BLaER1 treated with 17β-estradiol and CSF1 and Interleukin-3, amounts not matched to agents 10 nM and 100 nM (cell line): Measurements from ENCODE around the gene AHNAK2.
"Not testable (repeated sequence)": the region's sequence is repeated elsewhere in the genome, so short reads cannot be mapped to it uniquely, and the experiment has no call there.

Experiments used
- H3K27ac ChIP-seq, 11 experiments: shearing (Covaris generic); formaldehyde crosslinking; 2 replicates each; pipeline ENCODE4 v1.8.1; 2022
- H3K27me3 ChIP-seq, 11 experiments: shearing (Covaris generic); formaldehyde crosslinking; 2 replicates each; pipeline ENCODE4 v1.8.1; 2022
- H3K36me3 ChIP-seq, 11 experiments: shearing (Covaris generic); formaldehyde crosslinking; 2 replicates each; pipeline ENCODE4 v1.8.1; 2022
- H3K4me1 ChIP-seq, 10 experiments: shearing (Covaris generic); formaldehyde crosslinking; 2 replicates each; pipeline ENCODE4 v1.8.1; 2022
- H3K4me2 ChIP-seq, 11 experiments: shearing (Covaris generic); formaldehyde crosslinking; 2 replicates each; pipeline ENCODE4 v1.8.1; 2022
- H3K4me3 ChIP-seq, 10 experiments: shearing (Covaris generic); formaldehyde crosslinking; 2 replicates each; pipeline ENCODE4 v1.8.1; 2022
- H3K9ac ChIP-seq, 11 experiments: shearing (Covaris generic); formaldehyde crosslinking; 2 replicates each; pipeline ENCODE4 v1.8.1; 2022
- H3K9me3 ChIP-seq, 11 experiments: shearing (Covaris generic); formaldehyde crosslinking; replicated peaks in 1 of 11; 2 replicates each; pipeline ENCODE4 v1.8.1; 2022
- H4K20me1 ChIP-seq, 11 experiments: shearing (Covaris generic); formaldehyde crosslinking; 2 replicates each; pipeline ENCODE4 v1.8.1; 2022
- Cebpa-rat ChIP-seq, 11 experiments: shearing (Covaris generic); IDR thresholded peaks; 2 replicates each; pipeline ENCODE4 v1.8.1; 2022

AHNAK2 gene

DNA sequence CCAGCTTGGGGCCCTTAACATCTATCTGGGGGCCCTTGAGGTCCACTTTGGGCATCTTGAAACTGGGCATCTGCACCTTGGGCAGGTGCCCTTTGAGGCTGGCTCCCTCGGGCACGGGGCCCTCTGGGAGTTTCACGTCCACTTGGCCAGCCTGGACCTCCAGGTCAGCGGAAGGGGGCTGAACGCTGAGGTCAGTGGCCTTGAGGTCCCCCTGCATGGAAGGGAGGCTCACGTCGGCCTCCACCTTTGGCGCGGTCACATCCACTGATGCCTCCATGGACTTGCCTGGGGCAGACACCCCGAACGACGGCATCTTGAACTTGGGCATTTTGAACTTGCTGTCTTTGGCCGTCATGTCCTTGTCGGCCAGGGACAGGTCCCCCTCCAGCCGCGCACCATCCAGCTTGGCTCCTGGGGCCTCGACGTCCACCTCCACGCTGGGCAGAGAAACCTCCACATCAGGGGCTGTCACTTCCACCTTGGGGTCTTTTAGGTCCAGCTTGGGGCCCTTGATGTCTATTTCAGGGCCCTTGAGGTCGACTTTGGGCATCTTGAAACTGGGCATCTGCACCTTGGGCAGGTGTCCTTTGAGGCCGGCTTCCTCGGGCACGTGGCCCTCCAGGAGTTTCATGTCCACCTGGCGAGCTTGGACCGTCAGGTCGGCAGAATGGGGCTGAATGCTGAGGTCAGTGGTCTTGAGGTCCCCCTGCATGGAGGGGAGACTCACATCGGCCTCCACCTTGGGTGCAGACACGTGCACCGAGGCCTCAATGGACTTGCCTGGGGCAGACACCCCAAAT is 34.8 kb downstream of the AHNAK2 start:
- H3K27ac ChIP-seq, H3K9me3 ChIP-seq, H3K4me2 ChIP-seq, H3K36me3 ChIP-seq, H4K20me1 ChIP-seq, H3K27me3 ChIP-seq, H3K4me1 ChIP-seq, H3K4me3 ChIP-seq, H3K9ac ChIP-seq: not testable (repeated sequence)

DNA sequence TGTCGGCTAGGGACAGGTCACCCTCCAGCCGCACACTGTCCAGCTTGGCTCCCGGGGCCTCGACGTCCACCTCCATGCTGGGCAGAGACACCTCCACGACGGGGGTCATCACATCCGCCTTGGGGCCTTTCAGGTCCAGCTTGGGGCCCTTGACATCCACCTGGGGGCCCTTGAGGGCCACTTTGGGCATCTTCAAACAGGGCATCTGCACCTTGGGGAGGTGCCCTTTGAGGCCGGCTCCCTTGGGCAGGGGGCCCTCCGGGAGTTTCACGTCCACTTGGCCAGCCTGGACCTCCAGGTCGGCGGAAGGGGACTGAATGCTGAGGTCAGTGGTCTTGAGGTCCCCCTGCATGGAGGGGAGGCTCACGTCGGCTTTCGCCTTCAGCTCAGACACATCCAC is 35.6 kb downstream of the AHNAK2 start:
- Histone ChIP-seq H3K4me2 (no peak overlapping the region), H3K4me1 (peaks cover 0 to 7% (median 0%) of the 10 kb centered on the region in 10 experiments; a peak in 3 of 20 replicates), H3K27me3 (peaks cover 0 to 6% (median 0%) of the 10 kb centered on the region in 11 experiments; a peak in 3 of 22 replicates), H3K36me3 (no peaks in the 10 kb centered on the region; a peak in 1 of 22 replicates), H3K27ac (no peak overlapping the region), H3K4me3 (no peak overlapping the region), H3K9me3 (no peaks in the 10 kb centered on the region), H3K9ac (no peak overlapping the region), H4K20me1 (no peaks in the 10 kb centered on the region)
- TF ChIP-seq Cebpa-rat (IDR thresholded peaks at IDR 0.05): no peak

DNA sequence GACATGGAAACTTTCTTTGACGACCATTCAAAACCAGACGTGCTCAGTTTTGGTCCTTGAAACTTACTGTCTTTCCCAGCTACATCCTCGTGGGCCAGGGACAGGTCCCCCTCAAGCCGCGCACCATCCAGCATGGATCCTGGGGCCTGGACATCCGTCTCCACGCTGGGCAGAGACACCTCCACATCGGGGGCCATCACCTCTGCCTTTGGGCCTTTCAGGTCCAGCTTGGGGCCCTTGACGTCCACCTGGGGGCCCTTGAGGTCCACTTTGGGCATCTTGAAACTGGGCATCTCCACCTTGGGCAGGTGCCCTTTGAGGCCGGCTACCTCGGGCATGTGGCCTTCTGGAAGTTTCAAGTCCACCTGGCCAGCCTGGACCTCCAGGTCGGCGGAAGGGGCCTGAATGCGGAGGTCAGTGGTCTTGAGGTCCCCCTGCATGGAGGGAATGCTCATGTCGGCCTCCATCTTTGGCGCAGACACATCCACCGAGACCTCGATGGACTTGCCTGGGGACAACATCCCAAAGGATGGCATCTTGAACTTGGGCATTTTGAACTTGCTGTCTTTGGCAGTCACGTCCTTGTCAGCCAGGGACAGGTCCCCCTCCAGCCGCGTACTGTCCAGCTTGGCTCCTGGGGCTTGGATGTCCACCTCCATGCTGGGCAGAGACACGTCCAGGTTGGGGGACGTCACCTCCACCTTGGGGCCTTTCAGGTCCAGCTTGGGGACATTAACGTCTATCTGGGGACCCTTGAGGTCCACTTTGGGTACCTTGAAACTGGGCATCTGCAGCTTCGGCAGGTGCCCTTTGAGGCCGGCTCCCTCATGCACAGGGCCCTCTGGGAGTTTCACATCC is 36.4 kb downstream of the AHNAK2 start:
- no peaks in the 10 kb centered on the region for H3K9me3 ChIP-seq
- H3K4me1 ChIP-seq: peaks cover 0 to 11% (median 5%) of the 10 kb centered on the region in 10 experiments; a peak in 14 of 20 replicates
- H3K9ac ChIP-seq: no peak overlapping the region
- H3K36me3 ChIP-seq: no peaks in the 10 kb centered on the region; a peak in 1 of 22 replicates
- no peak overlapping the region for H3K27ac ChIP-seq
- H3K27me3 ChIP-seq: peaks cover 0 to 12% (median 0%) of the 10 kb centered on the region in 11 experiments; a peak in 3 of 22 replicates
- H3K4me3 ChIP-seq: no peak overlapping the region
- no peak overlapping the region for H3K4me2 ChIP-seq
- no peak for TF ChIP-seq Cebpa-rat (IDR thresholded peaks at IDR 0.05)
- no peaks in the 10 kb centered on the region for H4K20me1 ChIP-seq

DNA sequence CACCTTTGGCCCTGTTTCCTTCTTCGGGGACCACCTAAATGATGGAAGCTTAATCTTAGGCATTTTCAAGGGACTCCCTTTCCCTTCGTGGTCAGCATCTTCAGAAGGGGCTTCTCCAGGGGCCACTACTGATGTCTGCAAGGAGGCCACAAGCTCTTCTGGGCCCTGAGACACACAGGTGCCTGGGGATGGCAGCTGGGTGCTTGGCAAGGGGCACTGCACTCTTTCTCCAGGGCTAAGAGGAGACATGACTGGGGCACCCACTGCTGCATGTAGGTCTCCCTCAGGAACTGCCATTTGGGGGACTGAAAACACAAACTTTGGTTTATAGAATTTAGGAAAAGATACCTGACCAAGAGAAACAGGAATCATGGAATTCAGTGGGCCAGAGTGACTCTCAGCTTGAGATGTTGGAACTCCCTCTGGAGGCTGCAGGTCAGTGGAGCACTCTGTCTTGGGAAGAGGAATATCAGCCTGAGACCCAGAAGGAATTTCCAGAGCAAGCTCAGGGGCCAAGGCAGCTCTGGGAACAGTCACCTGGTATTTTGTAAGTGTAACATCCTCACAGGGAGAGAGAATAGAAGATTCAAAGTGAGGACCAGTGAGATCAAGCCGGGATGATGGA is 37.5 kb downstream of the AHNAK2 start:
- no peaks in the 10 kb centered on the region for H3K9me3 ChIP-seq
- no peak overlapping the region for H3K4me2 ChIP-seq
- no peaks in the 10 kb centered on the region for H4K20me1 ChIP-seq
- H3K9ac ChIP-seq: no peak overlapping the region
- no peak for TF ChIP-seq Cebpa-rat (IDR thresholded peaks at IDR 0.05)
- no peak overlapping the region for H3K4me3 ChIP-seq
- H3K4me1 ChIP-seq: peaks cover 0 to 22% (median 12%) of the 10 kb centered on the region in 10 experiments; a peak in 17 of 20 replicates
- H3K36me3 ChIP-seq: no peaks in the 10 kb centered on the region; a peak in 1 of 22 replicates
- peaks cover 0 to 12% (median 0%) of the 10 kb centered on the region in 11 experiments; a peak in 3 of 22 replicates for H3K27me3 ChIP-seq
- no peak overlapping the region for H3K27ac ChIP-seq

DNA sequence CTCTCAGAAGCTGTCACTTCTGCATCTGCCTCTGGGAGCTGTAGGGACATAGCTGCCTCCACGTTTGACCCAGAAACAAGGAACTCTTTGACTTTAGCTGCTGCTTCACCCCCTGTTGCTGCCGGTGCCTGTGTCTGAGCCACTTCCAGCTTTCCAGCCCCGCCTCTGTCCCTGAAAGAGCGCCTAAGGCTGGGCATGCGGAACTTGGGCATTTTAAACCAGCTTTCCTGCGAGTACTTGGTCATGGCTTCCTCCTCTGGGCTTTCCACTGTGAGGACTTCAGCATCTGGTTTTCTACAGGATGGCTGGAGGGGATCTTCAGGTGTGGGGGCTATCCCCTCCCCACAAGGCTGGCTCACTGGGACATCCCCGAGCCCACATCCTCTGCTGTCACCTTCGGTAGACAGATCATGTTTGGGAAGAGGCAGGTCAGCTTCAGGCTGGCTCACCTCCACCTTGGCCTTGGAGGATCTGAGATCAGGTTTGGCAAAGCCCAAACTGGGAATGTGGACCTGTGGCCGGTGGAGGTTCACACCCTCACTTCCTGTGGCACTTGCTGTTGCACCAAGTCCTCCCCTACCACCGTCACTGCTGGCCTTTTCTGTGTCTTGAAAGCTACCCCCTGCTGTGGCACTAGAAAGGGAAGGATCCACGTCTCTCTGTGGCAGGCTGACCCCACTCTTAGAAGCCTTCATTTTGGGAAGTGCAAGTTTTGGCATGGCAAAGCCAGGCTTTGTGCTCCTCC is 38.3 kb downstream of the AHNAK2 start:
- peaks cover 0 to 15% (median 0%) of the 10 kb centered on the region in 11 experiments; a peak in 8 of 22 replicates for H3K27me3 ChIP-seq

DNA sequence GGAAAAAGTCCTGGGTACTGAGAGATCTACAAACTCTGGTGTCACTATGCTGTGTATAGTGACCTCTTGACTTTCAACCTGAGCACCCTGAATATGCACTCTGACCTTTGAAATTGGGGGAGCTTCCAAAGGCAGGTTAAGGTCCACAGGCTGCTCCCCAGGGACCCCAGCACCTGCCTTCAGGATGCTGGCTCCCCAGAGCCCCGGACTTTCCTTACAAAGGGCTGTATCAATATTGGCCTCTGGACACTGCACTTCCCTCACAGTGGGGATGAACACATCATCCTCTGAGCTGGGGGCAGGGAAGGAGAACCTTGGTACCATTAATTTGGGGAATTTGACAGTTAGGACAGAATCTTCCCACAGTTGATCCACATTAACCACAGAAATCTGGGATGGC is 39.2 kb downstream of the AHNAK2 start:
- TF ChIP-seq Cebpa-rat (IDR thresholded peaks at IDR 0.05): no peak
- Histone ChIP-seq H4K20me1 (peaks cover 0 to 4% (median 0%) of the 10 kb centered on the region in 11 experiments; a peak in 2 of 22 replicates), H3K9ac (no peak overlapping the region), H3K9me3 (no peaks in the 10 kb centered on the region), H3K4me2 (no peak overlapping the region), H3K27me3 (peaks cover 0 to 23% (median 6%) of the 10 kb centered on the region in 11 experiments; a peak in 13 of 22 replicates), H3K4me1 (peaks cover 0 to 38% (median 21%) of the 10 kb centered on the region in 10 experiments; a peak in 17 of 20 replicates), H3K36me3 (no peaks in the 10 kb centered on the region; a peak in 1 of 22 replicates), H3K27ac (no peak overlapping the region), H3K4me3 (no peak overlapping the region)

More for the DNA sequence above, 38.3 kb downstream of the AHNAK2 start:
- 0 out of 22 replicates have a peak overlapping the region, but pooled peaks of 1 of the 11 experiments have one; percentile 10 for H3K4me2 ChIP-seq
- H3K27ac ChIP-seq: no peak overlapping the region
- peaks cover 0 to 3% (median 0%) of the 10 kb centered on the region in 11 experiments; a peak in 1 of 22 replicates for H4K20me1 ChIP-seq
- no peaks in the 10 kb centered on the region; a peak in 1 of 22 replicates for H3K36me3 ChIP-seq
- H3K9me3 ChIP-seq: no peaks in the 10 kb centered on the region
- TF ChIP-seq Cebpa-rat (IDR thresholded peaks at IDR 0.05): no peak
- no peak overlapping the region for H3K9ac ChIP-seq
- H3K4me3 ChIP-seq: no peak overlapping the region
- H3K4me1 ChIP-seq: peaks cover 0 to 29% (median 14%) of the 10 kb centered on the region in 10 experiments; a peak in 17 of 20 replicates

DNA sequence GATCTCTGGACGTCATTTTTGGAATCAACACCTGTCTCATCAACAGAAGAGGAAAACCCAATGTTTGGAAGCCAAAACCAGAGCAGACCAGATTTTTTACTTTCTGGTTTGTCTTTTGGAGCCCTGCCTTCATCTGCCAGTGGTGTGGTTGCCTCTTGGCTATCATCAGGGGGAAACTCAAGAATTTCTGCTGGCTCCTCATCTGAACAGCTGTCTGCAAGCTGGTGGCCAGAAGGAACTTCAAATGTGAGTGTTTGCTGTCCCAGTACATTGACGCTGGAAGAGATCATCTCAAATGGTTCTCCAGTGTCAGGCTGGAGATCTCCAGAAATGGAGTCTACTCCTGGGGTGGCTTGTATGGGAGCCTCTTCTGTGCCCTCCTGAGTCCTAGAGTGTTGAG is 39.7 kb downstream of the AHNAK2 start:
- H3K4me3 ChIP-seq: no peak overlapping the region
- H3K27ac ChIP-seq: no peak overlapping the region
- H3K27me3 ChIP-seq: peaks cover 0 to 23% (median 6%) of the 10 kb centered on the region in 11 experiments; a peak in 13 of 22 replicates

More for the DNA sequence above, 39.7 kb downstream of the AHNAK2 start:
- Histone ChIP-seq H3K4me1 (peaks cover 0 to 38% (median 21%) of the 10 kb centered on the region in 10 experiments; a peak in 17 of 20 replicates), H3K36me3 (no peaks in the 10 kb centered on the region; a peak in 1 of 22 replicates), H3K9ac (no peak overlapping the region), H3K9me3 (no peaks in the 10 kb centered on the region), H4K20me1 (peaks cover 0 to 4% (median 0%) of the 10 kb centered on the region in 11 experiments; a peak in 2 of 22 replicates), H3K4me2 (no peak overlapping the region)
- no peak for TF ChIP-seq Cebpa-rat (IDR thresholded peaks at IDR 0.05)
